Middle frontal gyrus (tissue), 1 donor: ENCODE data around the gene MAST4.

Experiments used
- DNase-seq: peaks from one replicate; pipeline ENCODE4 v3.0.0-alpha.2; 2015; ENCODE audit warnings: low spot score; ENCODE audit errors: extremely low spot score

MAST4 gene

GRCh38 chr5:66697796-66698564, 101.8 kb downstream of the MAST4 start:
- DNase-seq: no peak

GRCh38 chr5:66701244-66701643, 105.1 kb downstream of the MAST4 start:
- no peak for DNase-seq

GRCh38 chr5:66702426-66702825, 106.2 kb downstream of the MAST4 start:
- DNase-seq: no peak

- DNase-seq: no peak
Observed at GRCh38 chr5:66704790-66705425, 108.7 kb downstream of the MAST4 start.

- no peak for DNase-seq
Observed at GRCh38 chr5:66708368-66708767, 112.2 kb downstream of the MAST4 start.

- DNase-seq: no peak
Observed at GRCh38 chr5:66710557-66711088, 114.4 kb downstream of the MAST4 start.

GRCh38 chr5:66713998-66714397, 117.8 kb downstream of the MAST4 start:
- no peak for DNase-seq

- DNase-seq: no peak
Observed at GRCh38 chr5:66717455-66718373, 121.5 kb downstream of the MAST4 start.

GRCh38 chr5:66718374-66719002, 122.3 kb downstream of the MAST4 start:
- DNase-seq: no peak

- DNase-seq: no peak
Observed at GRCh38 chr5:66720780-66721179, 124.6 kb downstream of the MAST4 start.

GRCh38 chr5:66722686-66723085, 126.5 kb downstream of the MAST4 start:
- no peak for DNase-seq

GRCh38 chr5:66724349-66725139, 128.4 kb downstream of the MAST4 start:
- DNase-seq: no peak

- no peak for DNase-seq
Observed at GRCh38 chr5:66727630-66728029, 131.4 kb downstream of the MAST4 start.

- no peak for DNase-seq
Observed at GRCh38 chr5:66728049-66728448, 131.9 kb downstream of the MAST4 start.

- no peak for DNase-seq
Observed at GRCh38 chr5:66737096-66737495, 140.9 kb downstream of the MAST4 start.

GRCh38 chr5:66738136-66738535, 141.9 kb downstream of the MAST4 start:
- DNase-seq: no peak

- no peak for DNase-seq
Observed at GRCh38 chr5:66739021-66739420, 142.8 kb downstream of the MAST4 start.

GRCh38 chr5:66739951-66740350, 143.8 kb downstream of the MAST4 start:
- DNase-seq: no peak

- DNase-seq: no peak
Observed at GRCh38 chr5:66741394-66741793, 145.2 kb downstream of the MAST4 start.
